Measurements from ENCODE around the gene SIX6.

SIX6 gene

DNA sequence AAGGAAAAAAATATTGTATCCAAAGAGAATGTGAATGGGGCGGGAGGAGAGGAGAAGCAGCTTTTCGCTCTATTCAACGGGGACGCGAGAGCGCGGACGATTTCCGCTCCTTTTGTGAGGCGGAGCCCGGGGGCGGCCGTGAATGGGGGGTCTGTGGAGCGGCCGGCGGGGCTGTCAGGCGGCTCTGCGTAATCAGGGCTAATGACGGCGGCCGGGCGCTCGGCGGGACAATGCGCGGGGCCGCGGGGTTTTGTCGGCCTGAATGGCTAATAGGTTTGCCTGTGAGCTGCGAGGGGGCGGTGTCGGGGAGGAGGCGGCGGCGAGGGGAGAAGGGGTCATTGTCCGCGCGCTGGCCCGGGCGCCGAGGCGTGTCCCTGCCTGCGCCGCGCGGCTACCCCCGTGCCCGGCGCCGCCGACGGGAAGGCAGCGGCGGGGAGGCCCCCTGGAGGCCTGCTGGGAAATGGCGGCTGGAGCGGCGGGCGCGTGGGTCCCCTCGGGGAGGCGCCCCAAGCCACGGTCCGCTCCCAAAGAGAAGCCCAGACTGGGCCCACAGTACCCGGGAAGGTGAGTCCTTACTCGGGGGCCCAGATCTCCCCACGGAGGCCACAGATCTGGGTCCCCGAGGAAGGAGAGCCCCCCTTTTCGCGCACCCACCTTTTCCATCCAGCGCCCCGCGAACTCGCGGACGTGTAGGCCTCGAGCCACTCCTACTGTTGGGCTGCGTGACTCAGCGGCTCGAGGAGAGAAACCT lies 6.0 kb downstream of the SIX6 start:
- no peak for DNase-seq

DNA sequence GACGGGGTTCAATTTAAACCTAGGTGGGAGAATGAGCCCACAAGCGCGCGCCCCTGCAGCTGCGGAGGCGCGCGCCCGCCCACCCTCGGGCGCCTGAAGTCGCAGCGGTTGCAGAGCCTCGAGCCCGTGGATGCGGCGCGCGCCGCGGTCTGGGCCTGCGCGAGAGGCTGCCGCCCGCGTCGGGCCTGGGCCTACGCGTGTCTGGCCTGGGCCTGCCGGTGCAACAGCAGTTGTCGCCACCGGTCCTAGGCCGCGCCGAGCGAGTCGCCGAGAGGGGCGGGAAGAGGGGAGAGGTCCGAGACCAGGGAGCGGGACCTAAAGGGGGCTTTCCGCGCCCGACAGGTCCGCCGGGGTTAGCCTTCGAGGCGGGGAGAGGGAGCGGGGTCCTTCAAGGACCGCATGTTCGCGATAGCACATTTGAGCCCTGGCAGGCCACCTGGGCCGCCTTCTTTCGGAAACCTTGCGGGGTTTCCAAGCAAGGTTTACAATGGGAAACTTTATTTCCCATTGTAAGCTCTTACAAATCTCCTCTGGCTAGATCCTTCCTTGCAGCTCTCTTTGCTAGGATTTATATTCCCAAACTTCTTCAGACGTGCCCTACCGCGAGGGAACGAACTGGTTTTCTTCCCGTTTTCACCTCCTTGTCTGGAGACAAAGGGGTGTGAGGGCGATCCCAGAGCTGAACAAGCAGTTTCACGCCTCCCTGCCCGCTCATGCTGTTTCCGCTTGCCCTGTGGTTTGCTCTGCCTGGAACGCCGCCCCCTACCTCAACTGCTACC lies 6.8 kb downstream of the SIX6 start:
- no peak for DNase-seq

DNA sequence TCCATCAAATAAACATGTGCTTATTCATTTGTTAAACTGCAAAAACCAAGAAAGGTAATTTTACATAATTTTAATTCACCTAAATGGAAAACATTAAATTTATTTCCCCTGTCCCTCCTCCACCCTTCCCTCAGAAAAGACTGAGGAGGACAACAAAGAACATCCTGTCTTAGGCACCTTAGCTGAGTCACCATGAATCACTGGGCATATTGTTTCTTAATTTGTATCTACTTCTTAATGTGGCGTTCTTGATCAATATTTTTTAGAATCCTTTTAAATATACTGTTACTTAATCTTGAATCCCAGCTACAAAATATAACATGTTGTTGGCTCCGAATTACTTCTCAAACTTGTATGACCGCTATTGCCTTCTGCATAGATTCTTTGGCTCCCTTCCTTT lies 23.5 kb downstream of the SIX6 start:
- no peak for DNase-seq

DNA sequence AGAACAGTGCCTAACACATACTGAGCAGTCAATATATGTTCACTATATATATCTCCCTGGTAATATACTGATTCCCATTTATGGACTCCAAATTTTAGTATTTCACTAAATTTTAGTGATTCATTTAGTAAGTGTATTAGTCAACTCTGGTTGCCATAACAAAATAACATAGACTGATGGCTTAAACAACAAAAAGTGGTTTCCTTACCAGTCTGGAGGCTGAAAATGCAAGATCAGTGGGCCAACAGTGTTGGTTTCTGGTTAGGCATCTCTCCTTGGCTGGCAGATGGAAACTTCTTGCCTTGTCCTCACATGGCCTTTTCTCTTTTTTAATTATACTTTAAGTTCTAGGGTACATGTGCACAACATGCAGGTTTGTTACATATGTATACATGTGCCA lies 28.7 kb downstream of the SIX6 start:
- no peak for DNase-seq

DNA sequence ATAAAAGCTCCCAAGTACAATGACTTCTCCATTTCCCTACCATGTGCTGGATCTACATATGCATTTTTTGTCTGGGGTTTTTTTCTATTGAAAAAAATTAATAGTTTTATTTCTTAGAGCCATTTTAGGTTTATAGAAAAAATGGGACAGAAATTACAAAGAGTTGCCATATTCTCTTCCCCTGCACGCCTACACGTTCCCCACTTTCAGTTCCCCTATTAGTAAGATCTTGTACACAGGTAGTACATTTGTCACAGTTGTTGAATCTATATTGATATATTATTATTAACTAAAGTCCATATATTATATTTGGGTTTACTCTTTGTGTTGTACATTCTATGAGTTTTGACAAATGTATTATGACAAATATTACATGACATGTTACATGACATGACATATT lies 35.7 kb downstream of the SIX6 start:
- DNase-seq, result no peak

DNA sequence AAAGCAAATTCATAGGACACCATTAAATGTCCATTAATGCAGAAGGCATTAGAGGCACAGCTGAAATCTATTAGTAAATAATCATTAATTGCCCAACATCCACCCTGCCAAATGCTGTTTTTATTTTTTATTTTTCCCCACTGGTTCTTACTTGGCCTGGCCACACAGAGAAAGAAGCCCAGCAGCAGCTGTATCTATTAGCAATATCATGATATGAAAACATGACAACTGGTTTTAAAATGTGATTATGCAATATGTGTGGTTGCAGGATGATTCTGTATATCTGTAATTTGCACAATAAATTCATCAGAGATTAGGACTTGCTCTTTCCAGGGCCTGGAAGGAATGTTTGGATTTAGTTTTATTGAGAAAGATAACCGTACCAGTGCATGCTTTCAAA lies 44.9 kb downstream of the SIX6 start:
- no peak for DNase-seq

DNA sequence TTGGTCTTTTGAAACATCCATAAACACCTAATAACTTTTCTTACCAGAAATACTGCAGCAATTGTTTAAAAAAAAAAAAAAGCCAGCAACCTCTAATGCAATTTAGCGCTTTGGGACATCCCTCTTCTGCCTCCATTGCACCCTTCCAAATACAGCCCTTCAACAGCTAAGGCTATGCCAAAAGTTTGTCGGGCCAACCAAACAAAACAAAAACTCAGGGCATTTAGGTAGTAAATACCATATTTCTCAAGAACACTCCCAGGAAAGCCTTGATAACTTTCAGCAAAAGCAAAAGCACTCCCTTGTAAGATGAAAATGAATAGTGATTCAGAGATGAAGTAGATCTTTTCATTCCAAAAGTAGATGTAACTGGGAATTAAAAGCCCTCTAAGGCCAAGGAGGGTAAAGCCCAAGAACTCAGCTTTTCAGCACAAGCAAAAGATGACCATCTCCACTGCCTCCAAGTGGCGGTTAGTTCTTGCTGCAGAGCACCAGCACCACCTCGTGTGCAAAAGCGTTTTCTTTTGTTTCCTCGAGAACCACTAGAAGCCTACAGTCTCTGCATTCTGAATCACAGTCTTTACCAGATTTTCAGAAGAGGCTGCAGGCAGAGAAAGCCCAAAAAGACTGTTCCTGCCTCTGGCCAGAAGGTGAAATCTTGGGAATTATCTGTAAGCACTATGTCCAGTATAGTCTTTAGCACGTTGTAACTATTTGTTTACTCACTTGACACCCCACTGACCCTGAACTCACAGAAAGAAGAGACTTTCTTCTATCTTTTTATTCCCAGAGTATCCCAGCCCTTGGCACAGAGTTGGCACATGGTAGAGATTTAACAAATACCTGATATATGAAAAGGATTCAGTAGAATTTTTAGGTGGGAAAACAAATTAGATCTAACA lies 53.1 kb downstream of the SIX6 start:
- DNase-seq, result no peak

Measured in activated naive CD4-positive, alpha-beta T cell (primary cell).